OCI-LY1 (cell line): ENCODE results near the gene MOK.
A peak's percentile ranks its signal among the peaks of the same experiment; 100 is the strongest.
"Not testable (repeated sequence)": the region's sequence is repeated elsewhere in the genome, so short reads cannot be mapped to it uniquely, and the experiment has no call there.

Experiments
- H2AFZ ChIP-seq: fragments of 200-600 bp; sonication (generic), shearing (Covaris generic); 2 replicates; pipeline ENCODE4 v1.6.0; 2014; ENCODE audit warnings: antibody characterized with exemption, mild to moderate bottlenecking, low read length
- H3F3A ChIP-seq: fragments of 200-600 bp; sonication (generic), shearing (Covaris generic); 2 replicates; pipeline ENCODE4 v1.6.0; 2014; ENCODE audit warnings: mild to moderate bottlenecking, antibody characterized with exemption, low read length, moderate library complexity; ENCODE audit not compliant: insufficient read depth
- H3K27ac ChIP-seq: fragments of 200-600 bp; sonication (generic); 2 replicates; pipeline ENCODE4 v1.5.1; 2014; ENCODE audit warnings: low read length, mixed run types, mild to moderate bottlenecking, low read depth; ENCODE audit not compliant: poor library complexity, severe bottlenecking
- H3K27me3 ChIP-seq: fragments of 200-600 bp; sonication (generic); 2 replicates; pipeline ENCODE4 v1.6.0; 2014; ENCODE audit warnings: antibody characterized with exemption, mild to moderate bottlenecking, low read length, moderate library complexity; ENCODE audit not compliant: insufficient read depth
- H3K36me3 ChIP-seq: fragments of 200-600 bp; sonication (generic); 2 replicates; pipeline ENCODE4 v1.6.1; 2014; ENCODE audit warnings: mild to moderate bottlenecking, antibody characterized with exemption, low read length, moderate library complexity, mixed read lengths; ENCODE audit not compliant: insufficient read depth
- H3K4me1 ChIP-seq: fragments of 200-600 bp; sonication (generic); 2 replicates; pipeline ENCODE4 v1.5.1; 2014; ENCODE audit warnings: mild to moderate bottlenecking, low read length, moderate library complexity; ENCODE audit not compliant: insufficient read depth, severe bottlenecking
- H3K4me2 ChIP-seq: fragments of 200-600 bp; sonication (generic), shearing (Covaris generic); 2 replicates; pipeline ENCODE4 v1.6.1; 2014; ENCODE audit warnings: low read length
- H3K4me3 ChIP-seq: fragments of 200-600 bp; sonication (generic); 2 replicates; pipeline ENCODE4 v1.5.1; 2014; ENCODE audit warnings: low read length, low read depth, mild to moderate bottlenecking, mixed read lengths; ENCODE audit not compliant: poor library complexity, severe bottlenecking
- H3K79me2 ChIP-seq: fragments of 200-600 bp; shearing (Covaris generic); 2 replicates; pipeline ENCODE4 v1.6.1; 2016; ENCODE audit warnings: mixed run types, low read length, mixed read lengths; ENCODE audit not compliant: insufficient read depth
- H3K9ac ChIP-seq: fragments of 200-600 bp; sonication (generic), shearing (Covaris generic); 2 replicates; pipeline ENCODE4 v1.6.1; 2014; ENCODE audit warnings: mild to moderate bottlenecking, low read length, mixed read lengths
- H3K9me2 ChIP-seq: fragments of 200-600 bp; sonication (generic), shearing (Covaris generic); 2 replicates; pipeline ENCODE4 v1.6.1; 2014; ENCODE audit warnings: low read depth, mild to moderate bottlenecking, low read length, mixed read lengths
- H3K9me3 ChIP-seq: fragments of 200-600 bp; shearing (Covaris generic); 2 replicates; pipeline ENCODE4 v1.6.1; 2014; ENCODE audit warnings: low read length, mixed read lengths
- H4K20me1 ChIP-seq: fragments of 200-600 bp; sonication (generic), shearing (Covaris generic); 2 replicates; pipeline ENCODE4 v1.6.0; 2016; ENCODE audit warnings: mild to moderate bottlenecking, low read length; ENCODE audit not compliant: insufficient read depth
- EZH2 ChIP-seq: fragments of 200-600 bp; sonication (generic), shearing (Covaris generic); IDR thresholded peaks from 2 replicates; pipeline ENCODE4 v1.8.0; 2017; ENCODE audit warnings: borderline replicate concordance, mixed run types, mild to moderate bottlenecking, antibody characterized with exemption, low read length, moderate library complexity, mixed read lengths
- TF ChIP-seq, protein P1 (sequence below): fragments of 200-600 bp; sonication (generic), shearing (Covaris generic); IDR thresholded peaks from 2 replicates; pipeline ENCODE4 v1.5.1; 2017; ENCODE audit warnings: mild to moderate bottlenecking, antibody characterized with exemption, low read length, moderate library complexity, mixed read lengths

The MOK gene, protein sequence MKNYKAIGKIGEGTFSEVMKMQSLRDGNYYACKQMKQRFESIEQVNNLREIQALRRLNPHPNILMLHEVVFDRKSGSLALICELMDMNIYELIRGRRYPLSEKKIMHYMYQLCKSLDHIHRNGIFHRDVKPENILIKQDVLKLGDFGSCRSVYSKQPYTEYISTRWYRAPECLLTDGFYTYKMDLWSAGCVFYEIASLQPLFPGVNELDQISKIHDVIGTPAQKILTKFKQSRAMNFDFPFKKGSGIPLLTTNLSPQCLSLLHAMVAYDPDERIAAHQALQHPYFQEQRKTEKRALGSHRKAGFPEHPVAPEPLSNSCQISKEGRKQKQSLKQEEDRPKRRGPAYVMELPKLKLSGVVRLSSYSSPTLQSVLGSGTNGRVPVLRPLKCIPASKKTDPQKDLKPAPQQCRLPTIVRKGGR

DNA sequence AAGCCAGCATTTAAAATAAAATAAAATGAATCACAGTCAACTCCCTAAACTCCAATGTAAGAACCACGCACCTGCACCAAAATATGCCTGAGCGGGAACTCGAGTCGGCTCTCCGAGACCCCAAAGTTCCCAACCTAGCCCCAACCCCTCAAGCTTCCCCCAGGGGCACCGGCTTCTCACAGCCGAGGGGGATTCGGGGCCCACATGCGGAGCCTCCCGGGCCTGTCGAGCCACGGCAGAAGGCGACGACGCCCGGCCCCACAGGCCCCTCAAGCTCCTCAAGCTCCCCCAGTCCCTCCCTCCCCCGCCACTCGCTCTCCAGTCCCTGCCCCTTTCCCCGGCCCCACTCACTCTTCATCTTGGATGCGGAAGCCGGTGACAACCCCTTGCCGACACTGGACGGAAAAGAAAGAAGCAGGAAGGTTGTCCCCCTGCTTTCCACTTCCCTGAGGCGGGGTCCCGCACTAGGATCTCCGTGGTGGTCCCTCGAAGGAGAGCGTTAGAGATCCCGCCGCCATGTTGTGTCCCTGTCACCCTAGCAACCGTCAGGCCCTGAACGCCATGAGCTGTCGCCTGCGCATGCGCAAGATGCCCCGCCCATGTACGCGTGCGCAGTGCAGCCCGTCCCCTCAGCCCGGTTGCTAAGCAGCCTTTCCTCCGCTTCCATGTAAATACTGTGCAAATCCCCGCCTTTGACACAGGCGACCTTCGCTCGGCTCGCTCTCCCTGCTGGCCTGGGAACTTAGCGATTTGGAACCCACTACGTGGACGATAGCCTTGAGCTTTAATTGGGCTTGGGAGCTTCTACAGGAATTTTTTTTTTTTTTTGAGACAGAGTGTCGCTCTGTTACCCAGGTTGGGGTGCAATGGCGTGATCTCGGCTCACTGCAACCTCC, at the start of gene MOK:
Gene MOK, minus strand, starts transcription at position 554 of the 896 bp plus-strand sequence. Its CDS starts 196 bp downstream, at position 358.
- TF ChIP-seq EZH2 = no peak
- TF ChIP-seq, protein P1, sequence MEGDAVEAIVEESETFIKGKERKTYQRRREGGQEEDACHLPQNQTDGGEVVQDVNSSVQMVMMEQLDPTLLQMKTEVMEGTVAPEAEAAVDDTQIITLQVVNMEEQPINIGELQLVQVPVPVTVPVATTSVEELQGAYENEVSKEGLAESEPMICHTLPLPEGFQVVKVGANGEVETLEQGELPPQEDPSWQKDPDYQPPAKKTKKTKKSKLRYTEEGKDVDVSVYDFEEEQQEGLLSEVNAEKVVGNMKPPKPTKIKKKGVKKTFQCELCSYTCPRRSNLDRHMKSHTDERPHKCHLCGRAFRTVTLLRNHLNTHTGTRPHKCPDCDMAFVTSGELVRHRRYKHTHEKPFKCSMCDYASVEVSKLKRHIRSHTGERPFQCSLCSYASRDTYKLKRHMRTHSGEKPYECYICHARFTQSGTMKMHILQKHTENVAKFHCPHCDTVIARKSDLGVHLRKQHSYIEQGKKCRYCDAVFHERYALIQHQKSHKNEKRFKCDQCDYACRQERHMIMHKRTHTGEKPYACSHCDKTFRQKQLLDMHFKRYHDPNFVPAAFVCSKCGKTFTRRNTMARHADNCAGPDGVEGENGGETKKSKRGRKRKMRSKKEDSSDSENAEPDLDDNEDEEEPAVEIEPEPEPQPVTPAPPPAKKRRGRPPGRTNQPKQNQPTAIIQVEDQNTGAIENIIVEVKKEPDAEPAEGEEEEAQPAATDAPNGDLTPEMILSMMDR = no peak
- H3F3A ChIP-seq = no peaks in the 10 kb centered on the region
- H4K20me1 ChIP-seq = no peaks in the 10 kb centered on the region
- peak within 1 kb of the TSS; percentile 71 for H3K4me2 ChIP-seq
- H3K9me2 ChIP-seq = no peaks in the 10 kb centered on the region
- no peaks in the 10 kb centered on the region for H3K9me3 ChIP-seq
- peaks cover 15% of the 10 kb centered on the region for H3K4me1 ChIP-seq
- peak within 1 kb of the TSS; percentile 76 for H3K4me3 ChIP-seq
- H3K27ac ChIP-seq = no peak within 1 kb of the TSS
- no peaks in the 10 kb centered on the region for H3K27me3 ChIP-seq
- no peaks in the 10 kb centered on the region for H3K79me2 ChIP-seq
- H2AFZ ChIP-seq = 0 out of 2 replicates have a peak within 1 kb of the TSS, but pooled peaks have one; percentile 21
- peak within 1 kb of the TSS; percentile 49; the same call in 1 of the 2 replicates for H3K9ac ChIP-seq
- H3K36me3 ChIP-seq = no peaks in the 10 kb centered on the region

DNA sequence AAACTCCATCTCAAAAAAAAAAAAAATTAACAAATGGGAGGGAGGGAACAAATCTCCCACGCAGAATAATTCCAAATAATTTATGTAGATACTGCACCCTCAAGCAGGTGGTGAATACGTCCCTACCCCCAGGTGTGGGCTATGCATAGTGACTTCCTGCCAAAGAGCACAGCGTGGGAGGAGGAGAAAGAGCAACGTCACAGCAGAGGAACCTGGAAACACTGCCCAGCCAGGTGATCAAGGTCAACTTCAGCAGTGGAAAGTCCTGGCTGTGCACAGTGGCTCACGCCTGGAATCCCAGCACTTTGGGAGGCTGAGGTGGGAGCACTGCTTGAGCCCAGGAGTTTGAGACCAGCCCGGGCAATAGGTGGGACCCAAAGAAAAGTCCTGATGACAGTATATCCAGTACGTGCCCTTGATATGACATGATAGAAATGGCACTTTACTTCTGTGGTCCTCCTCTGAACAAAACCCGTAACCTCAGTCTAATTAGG, 48.2 kb upstream of the MOK start:
- TF ChIP-seq EZH2 = no peak
- TF ChIP-seq, protein P1 = no peak
- Histone ChIP-seq H3K27ac (no peak overlapping the region), H3K4me3 (no peak overlapping the region), H3K9ac (no peak overlapping the region), H3K4me2 (no peak overlapping the region), H3F3A (no peaks in the 10 kb centered on the region), H3K9me3 (no peaks in the 10 kb centered on the region), H2AFZ (no peak overlapping the region), H3K27me3 (no peaks in the 10 kb centered on the region), H4K20me1 (no peaks in the 10 kb centered on the region), H3K36me3 (peaks cover 43% of the 10 kb centered on the region), H3K79me2 (no peaks in the 10 kb centered on the region), H3K4me1 (no peaks in the 10 kb centered on the region), H3K9me2 (no peaks in the 10 kb centered on the region)

DNA sequence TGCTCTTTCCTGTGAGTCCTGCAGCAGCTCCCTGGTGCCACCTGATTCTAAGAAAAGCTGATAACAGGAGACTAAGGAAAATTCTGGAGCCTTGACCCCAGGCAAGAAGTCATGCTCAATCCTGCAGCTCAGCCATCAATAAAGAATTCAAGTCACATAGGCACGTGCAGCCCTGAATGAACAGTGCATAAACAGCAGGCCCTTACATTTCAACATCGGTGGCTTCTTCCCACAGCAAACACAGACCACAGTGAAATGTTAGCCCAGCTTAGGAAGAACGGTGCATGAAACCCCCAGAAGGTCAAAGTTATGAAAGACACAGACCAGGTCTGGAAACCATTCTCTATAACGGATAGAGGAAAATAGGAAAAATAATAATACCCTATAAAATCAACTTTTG, 47.2 kb upstream of the MOK start:
- Histone ChIP-seq H3K36me3 (peaks cover 40% of the 10 kb centered on the region), H3K27me3 (no peaks in the 10 kb centered on the region)
- TF ChIP-seq, protein P1 = no peak
- no peak for TF ChIP-seq EZH2

DNA sequence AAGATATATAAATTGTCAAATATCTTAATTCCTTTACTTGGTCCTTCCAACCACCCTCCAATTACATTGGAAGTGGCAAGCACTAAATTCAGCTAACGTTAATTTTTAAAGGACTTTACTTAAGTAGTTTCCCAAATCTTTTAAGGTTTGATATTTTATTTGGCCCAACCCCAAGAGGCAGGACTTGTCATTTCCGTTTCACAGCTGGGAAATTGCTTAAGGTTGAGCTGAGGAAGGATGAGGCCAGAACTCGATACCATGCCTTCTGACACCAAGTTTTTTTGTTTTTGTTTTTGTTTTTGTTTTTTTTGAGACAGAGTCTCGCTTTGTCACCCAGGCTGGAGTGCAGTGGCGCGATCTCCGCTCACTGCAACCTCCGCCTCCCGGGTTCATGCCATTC, 46.6 kb upstream of the MOK start:
- H3K27ac ChIP-seq, H3K79me2 ChIP-seq, H3K9me3 ChIP-seq, H3K9me2 ChIP-seq, H3F3A ChIP-seq, H3K4me1 ChIP-seq, H3K27me3 ChIP-seq, H3K9ac ChIP-seq, H4K20me1 ChIP-seq, H3K4me2 ChIP-seq, H2AFZ ChIP-seq, H3K4me3 ChIP-seq: not testable (repeated sequence)
- peaks cover 40% of the 10 kb centered on the region for H3K36me3 ChIP-seq

More for the DNA sequence above, 47.2 kb upstream of the MOK start:
- no peaks in the 10 kb centered on the region for H3K9me2 ChIP-seq
- H4K20me1 ChIP-seq = no peaks in the 10 kb centered on the region
- no peaks in the 10 kb centered on the region for H3F3A ChIP-seq
- H3K4me1 ChIP-seq = no peaks in the 10 kb centered on the region
- H2AFZ ChIP-seq = no peak overlapping the region
- no peak overlapping the region for H3K27ac ChIP-seq
- no peaks in the 10 kb centered on the region for H3K79me2 ChIP-seq
- no peak overlapping the region for H3K4me3 ChIP-seq
- no peak overlapping the region for H3K9ac ChIP-seq
- H3K9me3 ChIP-seq = no peaks in the 10 kb centered on the region
- H3K4me2 ChIP-seq = no peak overlapping the region
